ENCODE results near the gene FBRSL1. TPM values are rescaled to one million over a fixed set of nuclear protein-coding genes. Genes with fewer than 3 reads are reported as not detected.

FBRSL1 gene
- total and polyA plus RNA-seq, 7 donors: 3.9 to 37.0 (median 10.3) TPM

- no peaks in the 10 kb centered on the region for H3K36me3 ChIP-seq
- WGBS, 2 donors: 96 to 97% methylated on average over 27 of the region's 27 CpGs
- H3K27me3 ChIP-seq: peaks cover 0 to 12% (median 0%) of the 10 kb centered on the region in 3 donors
- no peak for TF ChIP-seq CTCF (IDR thresholded peaks at IDR 0.05)
- TF ChIP-seq POLR2A (IDR thresholded peaks at IDR 0.05): no peak
- TF ChIP-seq EP300 (IDR thresholded peaks at IDR 0.05): no peak
- no peak for TF ChIP-seq POLR2AphosphoS5 (IDR thresholded peaks at IDR 0.05)
- no peak overlapping the region for H3K4me3 ChIP-seq
- no peak overlapping the region for H3K27ac ChIP-seq
- H3K4me1 ChIP-seq: no peaks in the 10 kb centered on the region
- no peak for DNase-seq
- H3K9me3 ChIP-seq: no peaks in the 10 kb centered on the region
- intact Hi-C loops (cut with DNase I): no loop called here
Measured at GRCh38 chr12:132483208-132483607, 6.7 kb upstream of the FBRSL1 start.

GRCh38 chr12:132483612-132484011 lies 6.3 kb upstream of the FBRSL1 start:
- Histone ChIP-seq H3K9me3 (no peaks in the 10 kb centered on the region), H3K4me1 (no peaks in the 10 kb centered on the region), H3K4me3 (no peak overlapping the region), H3K36me3 (no peaks in the 10 kb centered on the region), H3K27me3 (peaks cover 0 to 12% (median 0%) of the 10 kb centered on the region in 3 donors), H3K27ac (no peak overlapping the region)
- TF ChIP-seq POLR2A (IDR thresholded peaks at IDR 0.05): no peak
- no peak for TF ChIP-seq EP300 (IDR thresholded peaks at IDR 0.05)
- TF ChIP-seq CTCF (IDR thresholded peaks at IDR 0.05): no peak
- TF ChIP-seq POLR2AphosphoS5 (IDR thresholded peaks at IDR 0.05): no peak
- DNase-seq: no peak
- intact Hi-C loops (cut with DNase I): no loop called here
- 90 to 94% methylated on average over 17 of the region's 17 CpGs for WGBS, 2 donors

- H3K27ac ChIP-seq: no peak overlapping the region
- peaks cover 0 to 12% (median 0%) of the 10 kb centered on the region in 3 donors for H3K27me3 ChIP-seq
- WGBS, 2 donors: 86 to 91% methylated on average over 28 of the region's 28 CpGs
- TF ChIP-seq CTCF (IDR thresholded peaks at IDR 0.05) (no peak), POLR2A (IDR thresholded peaks at IDR 0.05) (no peak), EP300 (IDR thresholded peaks at IDR 0.05) (no peak), POLR2AphosphoS5 (IDR thresholded peaks at IDR 0.05) (no peak)
- no peak overlapping the region for H3K4me3 ChIP-seq
- intact Hi-C loops (cut with DNase I): no loop called here
- H3K9me3 ChIP-seq: no peaks in the 10 kb centered on the region
- peaks cover 0 to 7% (median 5%) of the 10 kb centered on the region in 4 donors for H3K4me1 ChIP-seq
- no peak for DNase-seq
- H3K36me3 ChIP-seq: no peaks in the 10 kb centered on the region
Measured at GRCh38 chr12:132484183-132484890, 5.6 kb upstream of the FBRSL1 start.

- no peaks in the 10 kb centered on the region for H3K9me3 ChIP-seq
- no peak for DNase-seq
- H3K27ac ChIP-seq: no peak overlapping the region
- WGBS, 2 donors: 78 to 80% methylated on average over 16 of the region's 16 CpGs
- no peak overlapping the region for H3K4me3 ChIP-seq
- no peak for TF ChIP-seq POLR2A (IDR thresholded peaks at IDR 0.05)
- no peak for TF ChIP-seq POLR2AphosphoS5 (IDR thresholded peaks at IDR 0.05)
- no peak for TF ChIP-seq CTCF (IDR thresholded peaks at IDR 0.05)
- TF ChIP-seq EP300 (IDR thresholded peaks at IDR 0.05): no peak
- peaks cover 0 to 8% (median 7%) of the 10 kb centered on the region in 4 donors for H3K4me1 ChIP-seq
- H3K27me3 ChIP-seq: peaks cover 0 to 12% (median 0%) of the 10 kb centered on the region in 3 donors
- intact Hi-C loops (cut with DNase I): no loop called here
- H3K36me3 ChIP-seq: no peaks in the 10 kb centered on the region
Measured at GRCh38 chr12:132484891-132485441, 5.0 kb upstream of the FBRSL1 start.

Measured in sigmoid colon (tissue), 7 donors.